Measurements from ENCODE around the gene DDT.
"Not testable (repeated sequence)": the region's sequence is repeated elsewhere in the genome, so short reads cannot be mapped to it uniquely, and the experiment has no call there.

GRCh38 chr22:23993581-23994177 is 19.4 kb upstream of the DDT start:
- TF ChIP-seq, protein P1, sequence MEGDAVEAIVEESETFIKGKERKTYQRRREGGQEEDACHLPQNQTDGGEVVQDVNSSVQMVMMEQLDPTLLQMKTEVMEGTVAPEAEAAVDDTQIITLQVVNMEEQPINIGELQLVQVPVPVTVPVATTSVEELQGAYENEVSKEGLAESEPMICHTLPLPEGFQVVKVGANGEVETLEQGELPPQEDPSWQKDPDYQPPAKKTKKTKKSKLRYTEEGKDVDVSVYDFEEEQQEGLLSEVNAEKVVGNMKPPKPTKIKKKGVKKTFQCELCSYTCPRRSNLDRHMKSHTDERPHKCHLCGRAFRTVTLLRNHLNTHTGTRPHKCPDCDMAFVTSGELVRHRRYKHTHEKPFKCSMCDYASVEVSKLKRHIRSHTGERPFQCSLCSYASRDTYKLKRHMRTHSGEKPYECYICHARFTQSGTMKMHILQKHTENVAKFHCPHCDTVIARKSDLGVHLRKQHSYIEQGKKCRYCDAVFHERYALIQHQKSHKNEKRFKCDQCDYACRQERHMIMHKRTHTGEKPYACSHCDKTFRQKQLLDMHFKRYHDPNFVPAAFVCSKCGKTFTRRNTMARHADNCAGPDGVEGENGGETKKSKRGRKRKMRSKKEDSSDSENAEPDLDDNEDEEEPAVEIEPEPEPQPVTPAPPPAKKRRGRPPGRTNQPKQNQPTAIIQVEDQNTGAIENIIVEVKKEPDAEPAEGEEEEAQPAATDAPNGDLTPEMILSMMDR (IDR thresholded peaks at IDR 0.05; ENCODE audit: extremely low read depth in 1 of 2, insufficient read depth in 1 of 2, low read depth in 1 of 2, low read length in 2 of 2) = not testable (repeated sequence)
- TF ChIP-seq EZH2 (IDR thresholded peaks at IDR 0.05; ENCODE audit: borderline replicate concordance, low read depth, low read length, severe bottlenecking); POLR2A (IDR thresholded peaks at IDR 0.05; ENCODE audit: low read depth, low read length); MAX (IDR thresholded peaks at IDR 0.05; ENCODE audit: insufficient read depth, insufficient read length); MYC (IDR thresholded peaks at IDR 0.05; ENCODE audit: low read depth, low read length); FOS (IDR thresholded peaks at IDR 0.05; ENCODE audit: borderline replicate concordance, insufficient read depth, low read length); POLR2AphosphoS5 (IDR thresholded peaks at IDR 0.05; ENCODE audit: insufficient read depth, low read depth, low read length); JUN (IDR thresholded peaks at IDR 0.05; ENCODE audit: borderline replicate concordance, insufficient read depth, insufficient read length, low read depth); GATA2 (IDR thresholded peaks at IDR 0.05; ENCODE audit: insufficient read depth, insufficient read length, low read depth, low read length): not testable (repeated sequence)
